NT2/D1 (cell line): Measurements from ENCODE around the gene EFHC1.

Experiments
- SUZ12 ChIP-seq: IDR thresholded peaks from 2 replicates; pipeline ENCODE4 v1.6.1; 2011; ENCODE audit not compliant: insufficient read length, insufficient read depth; ENCODE audit errors: extremely low read depth
- YY1 ChIP-seq: IDR thresholded peaks from 2 replicates; pipeline ENCODE4 v1.6.1; 2011; ENCODE audit not compliant: insufficient read length, insufficient read depth
- ZNF274 ChIP-seq: IDR thresholded peaks from 2 replicates; pipeline ENCODE4 v1.6.1; 2011; ENCODE audit warnings: mild to moderate bottlenecking, low read depth, low read length

DNA sequence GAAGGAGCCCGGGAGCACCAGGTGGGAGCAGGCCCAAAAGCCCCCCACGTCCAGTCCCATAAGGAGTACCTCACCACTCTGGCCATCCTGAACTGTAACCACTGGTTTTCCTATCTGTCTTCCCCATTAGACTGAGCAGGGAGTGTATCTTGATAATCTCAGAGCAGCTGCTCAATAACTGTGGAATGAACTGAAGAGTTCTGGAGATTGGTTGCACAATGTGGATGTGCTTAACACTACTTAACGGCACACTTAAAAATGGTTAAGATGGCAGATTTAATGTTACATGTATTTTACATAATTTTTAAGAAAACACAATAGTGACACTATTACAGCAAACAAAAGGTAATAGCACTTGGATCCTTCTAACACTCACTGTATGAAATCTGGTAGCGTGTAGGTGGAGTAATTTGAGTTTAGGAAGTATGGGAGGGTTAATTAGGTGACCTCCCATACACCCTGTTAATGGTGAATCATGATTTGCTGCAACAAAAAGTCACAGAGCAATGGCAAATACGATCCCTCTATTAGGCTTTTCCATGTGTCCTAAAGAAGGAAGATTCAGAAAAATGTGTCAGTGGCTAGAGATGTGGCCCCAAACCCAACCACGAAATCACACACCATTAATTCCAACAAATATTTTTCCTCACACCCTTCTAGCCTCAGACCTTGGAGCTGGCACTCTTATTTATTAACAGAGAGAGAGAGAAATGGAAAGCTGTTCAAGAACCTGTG is 138.3 kb downstream of the EFHC1 start:
- TF ChIP-seq ZNF274 (no peak), YY1 (no peak), SUZ12 (no peak)
